Tibial nerve (tissue), 4 donors: Measurements from ENCODE around the gene CBLL1. TPM values are rescaled to one million over a fixed set of nuclear protein-coding genes. Genes with fewer than 3 reads are reported as not detected.

Experiments used
- DNase-seq, 2 donors: peaks; one replicate each; pipeline ENCODE4 v3.0.0-alpha.2; 2019; ENCODE audit warnings: low spot score in 2 of 2
- H3K27ac ChIP-seq, 4 donors: fragments of 200-600 bp; sonication (generic) in 3 of 4; one replicate each; pipeline ENCODE4 v1.5.1; 2017 to 2019; ENCODE audit warnings: mild to moderate bottlenecking in 1 of 4
- H3K27me3 ChIP-seq, 2 donors: fragments of 200-600 bp; sonication (generic) in 1 of 2; one replicate each; pipeline versions ENCODE4 v1.5.1 to v1.6.0; 2017 to 2019
- H3K36me3 ChIP-seq, 3 donors: fragments of 200-600 bp; sonication (generic); one replicate each; pipeline ENCODE4 v1.5.1; 2018 to 2019
- H3K4me1 ChIP-seq, 4 donors: fragments of 200-600 bp; sonication (generic) in 3 of 4; one replicate each; pipeline ENCODE4 v1.5.1; 2017 to 2019
- H3K4me3 ChIP-seq, 4 donors: fragments of 200-600 bp; sonication (generic) in 3 of 4; one replicate each; pipeline ENCODE4 v1.5.1; 2017 to 2019; ENCODE audit warnings: mild to moderate bottlenecking in 1 of 4, moderate library complexity in 1 of 4
- H3K9me3 ChIP-seq, 4 donors: fragments of 200-600 bp; sonication (generic) in 3 of 4; one replicate each; pipeline ENCODE4 v1.5.1; 2017 to 2019
- CTCF ChIP-seq, 5 experiments: fragments of 200-600 bp in 3 of 5; fragments of 450-650 bp in 2 of 5; sonication (generic) in 3 of 5; IDR thresholded peaks; one replicate each; pipeline ENCODE4 v1.5.1; 2016 to 2019; ENCODE audit warnings: antibody characterized with exemption in 5 of 5, mild to moderate bottlenecking in 3 of 5, moderate library complexity in 2 of 5
- EP300 ChIP-seq, 2 donors: sonication (generic); formaldehyde crosslinking; IDR thresholded peaks; one replicate each; pipeline ENCODE4 v1.6.1; 2017; ENCODE audit warnings: antibody characterized with exemption in 2 of 2, mild to moderate bottlenecking in 1 of 2
- POLR2A ChIP-seq, 2 donors: fragments of 450-650 bp; IDR thresholded peaks; one replicate each; pipeline ENCODE4 v1.6.1; 2017; ENCODE audit warnings: antibody characterized with exemption in 2 of 2, mild to moderate bottlenecking in 2 of 2, moderate library complexity in 2 of 2
- WGBS, 2 donors: methylation state at CpG; one replicate each; pipeline ENCODE4 v1.1.5; 2018; 5-methylcytosine and 5-hydroxymethylcytosine counted together
- total RNA-seq, 4 donors: library from RNA; depleted of rRNA; stranded (reverse); fragments of >200 nt; gene quantifications; one replicate each; pipeline ENCODE4 v1.1.0, GENCODE V29; 2016

The CBLL1 gene
- total RNA-seq, 4 donors from 2014 or later, result 16.0 to 24.9 (median 17.9) TPM

- TF ChIP-seq CTCF (IDR thresholded peaks at IDR 0.05), result no peak
- TF ChIP-seq EP300 (IDR thresholded peaks at IDR 0.05), result no peak
- no peak for TF ChIP-seq POLR2A (IDR thresholded peaks at IDR 0.05)
- 72 to 84% methylated on average over 3 of the region's 3 CpGs for WGBS, 2 donors
- Histone ChIP-seq H3K4me1 (peaks cover 0 to 21% (median 0%) of the 10 kb centered on the region in 4 donors), H3K27me3 (no peaks in the 10 kb centered on the region), H3K4me3 (no peak overlapping the region), H3K9me3 (no peaks in the 10 kb centered on the region), H3K36me3 (no peaks in the 10 kb centered on the region), H3K27ac (no peak overlapping the region)
- no peak for DNase-seq
Observed at GRCh38 chr7:107788662-107789061, 44.7 kb downstream of the CBLL1 start.

DNA sequence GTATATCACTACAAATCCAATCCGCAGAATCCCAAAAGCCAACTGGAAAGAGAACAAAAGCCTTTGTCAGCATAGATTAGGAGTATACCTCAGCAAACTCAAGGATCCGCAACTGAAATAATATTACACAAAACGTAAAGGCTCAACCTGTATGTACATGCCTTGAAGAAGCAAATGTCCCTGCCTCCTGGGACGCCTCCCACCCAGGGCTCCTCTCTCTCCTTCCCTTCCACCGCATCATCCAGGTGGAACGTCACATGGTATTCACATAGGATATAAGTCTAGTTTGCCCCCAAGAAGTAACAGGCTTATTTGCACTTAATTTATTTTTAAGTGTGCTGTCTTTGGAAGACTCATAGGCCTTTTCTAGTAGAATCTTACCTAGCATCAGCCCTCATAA, 45.7 kb downstream of the CBLL1 start:
- H3K4me3 ChIP-seq, result no peak overlapping the region
- TF ChIP-seq POLR2A (IDR thresholded peaks at IDR 0.05), result no peak
- TF ChIP-seq EP300 (IDR thresholded peaks at IDR 0.05), result no peak
- no peak for TF ChIP-seq CTCF (IDR thresholded peaks at IDR 0.05)
- H3K27ac ChIP-seq, result no peak overlapping the region
- WGBS, 2 donors, result 90 to 92% methylated on average over 6 of the region's 6 CpGs
- no peaks in the 10 kb centered on the region for H3K9me3 ChIP-seq
- H3K4me1 ChIP-seq, result peaks cover 0 to 21% (median 0%) of the 10 kb centered on the region in 4 donors
- no peaks in the 10 kb centered on the region for H3K36me3 ChIP-seq
- no peaks in the 10 kb centered on the region for H3K27me3 ChIP-seq
- DNase-seq, result no peak

GRCh38 chr7:107792364-107792763, 48.4 kb downstream of the CBLL1 start:
- Histone ChIP-seq H3K4me3 (no peak overlapping the region), H3K4me1 (no peaks in the 10 kb centered on the region), H3K27me3 (no peaks in the 10 kb centered on the region), H3K9me3 (no peaks in the 10 kb centered on the region), H3K27ac (no peak overlapping the region), H3K36me3 (no peaks in the 10 kb centered on the region)
- DNase-seq, result no peak
- TF ChIP-seq CTCF (IDR thresholded peaks at IDR 0.05) (no peak), EP300 (IDR thresholded peaks at IDR 0.05) (no peak)
- WGBS, 2 donors, result 86 to 88% methylated on average over 6 of the region's 6 CpGs

GRCh38 chr7:107799647-107800264, 55.8 kb downstream of the CBLL1 start:
- no peak for DNase-seq
- TF ChIP-seq EP300 (IDR thresholded peaks at IDR 0.05) (no peak), CTCF (IDR thresholded peaks at IDR 0.05) (no peak), POLR2A (IDR thresholded peaks at IDR 0.05) (no peak)
- Histone ChIP-seq H3K36me3 (no peaks in the 10 kb centered on the region), H3K27ac (no peak overlapping the region), H3K4me1 (no peaks in the 10 kb centered on the region), H3K9me3 (no peaks in the 10 kb centered on the region), H3K27me3 (no peaks in the 10 kb centered on the region), H3K4me3 (no peak overlapping the region)
- 71 to 75% methylated on average over 6 of the region's 6 CpGs for WGBS, 2 donors

GRCh38 chr7:107803009-107803610, 59.2 kb downstream of the CBLL1 start, which contains the start of gene SLC26A3:
SLC26A3 (minus strand) TSS chr7:107803223; CDS start chr7:107794509, 8,714 bp downstream.
- 66 to 79% methylated on average over 2 of the region's 2 CpGs for WGBS, 2 donors
- no peak within 1 kb of the TSS for H3K4me3 ChIP-seq
- H3K27me3 ChIP-seq, result no peaks in the 10 kb centered on the region
- no peaks in the 10 kb centered on the region for H3K4me1 ChIP-seq
- no peaks in the 10 kb centered on the region for H3K9me3 ChIP-seq
- H3K36me3 ChIP-seq, result no peaks in the 10 kb centered on the region
- TF ChIP-seq POLR2A (IDR thresholded peaks at IDR 0.05) (no peak), CTCF (IDR thresholded peaks at IDR 0.05) (no peak), EP300 (IDR thresholded peaks at IDR 0.05) (no peak)
- no peak for DNase-seq
- H3K27ac ChIP-seq, result no peak within 1 kb of the TSS
